HFFc6 (cell line): ENCODE data around the gene CMTM8. TPM values are rescaled to one million over a fixed set of nuclear protein-coding genes. Genes with fewer than 3 reads are reported as not detected.
"Not testable (repeated sequence)": the region's sequence is repeated elsewhere in the genome, so short reads cannot be mapped to it uniquely, and the experiment has no call there.

Experiments used
- DNase-seq: peaks from one replicate; pipeline ENCODE4 v3.0.0-alpha.2; 2018
- H3K27ac Mint-ChIP-seq: 2 replicates; pipeline ENCODE4 v1.8.0; 2020; ENCODE audit warnings: mild to moderate bottlenecking, mixed read lengths
- H3K27me3 Mint-ChIP-seq: 2 replicates; pipeline ENCODE4 v1.8.0; 2021; ENCODE audit warnings: mild to moderate bottlenecking, moderate library complexity, mixed read lengths; ENCODE audit not compliant: insufficient read depth
- H3K36me3 Mint-ChIP-seq: 2 replicates; pipeline ENCODE4 v1.8.0; 2021; ENCODE audit warnings: low read depth, mixed read lengths
- H3K4me1 Mint-ChIP-seq: 2 replicates; pipeline ENCODE4 v1.8.0; 2020; ENCODE audit warnings: low read depth, mixed read lengths
- H3K4me3 Mint-ChIP-seq: 2 replicates; pipeline ENCODE4 v1.8.0; 2020; ENCODE audit warnings: mild to moderate bottlenecking, moderate library complexity, mixed read lengths
- H3K9me3 Mint-ChIP-seq: 2 replicates; pipeline ENCODE4 v1.8.0; 2020; ENCODE audit warnings: mild to moderate bottlenecking, mixed read lengths
- total RNA-seq, 6 experiments: library from RNA; stranded (reverse); fragmentation: NEBNext Ultra II Directional; extraction: Animal tissue kit (Norgen Biotek cat#: 25700); gene quantifications; 2 replicates in 1 of 6; 3 replicates in 5 of 6; pipeline ENCODE4 v1.2.3, GENCODE V29; 2021
- TF ChIP-seq, protein P1 (sequence below): fragments of 200-600 bp; sonication (generic); IDR thresholded peaks from 2 replicates; pipeline ENCODE4 v1.5.0; 2021; ENCODE audit warnings: antibody characterized with exemption, mild to moderate bottlenecking

CMTM8 gene
- total RNA-seq, 6 experiments from 2014 or later, result not detected

DNA sequence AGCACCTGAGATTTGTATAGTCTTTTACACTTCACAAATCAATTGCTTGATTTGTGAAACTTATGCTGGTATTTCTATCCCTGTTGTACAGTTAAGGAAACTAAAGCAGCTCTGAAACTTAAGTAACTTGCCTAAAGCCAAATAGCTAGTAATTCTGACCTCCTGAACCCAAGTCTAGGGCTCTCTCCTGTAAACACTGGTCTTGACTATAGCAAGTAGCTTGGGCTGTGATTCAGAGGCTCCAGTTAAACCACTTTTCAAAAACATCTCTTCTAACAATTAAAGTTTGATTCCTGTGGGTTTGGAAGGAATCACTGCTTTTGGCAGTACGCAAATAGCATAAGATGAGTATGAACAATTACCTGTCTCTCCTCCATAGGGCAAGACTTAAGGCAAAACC lies 18.5 kb upstream of the CMTM8 start:
- H3K27me3 Mint-ChIP-seq, result peaks cover 25% of the 10 kb centered on the region
- TF ChIP-seq, protein P1, sequence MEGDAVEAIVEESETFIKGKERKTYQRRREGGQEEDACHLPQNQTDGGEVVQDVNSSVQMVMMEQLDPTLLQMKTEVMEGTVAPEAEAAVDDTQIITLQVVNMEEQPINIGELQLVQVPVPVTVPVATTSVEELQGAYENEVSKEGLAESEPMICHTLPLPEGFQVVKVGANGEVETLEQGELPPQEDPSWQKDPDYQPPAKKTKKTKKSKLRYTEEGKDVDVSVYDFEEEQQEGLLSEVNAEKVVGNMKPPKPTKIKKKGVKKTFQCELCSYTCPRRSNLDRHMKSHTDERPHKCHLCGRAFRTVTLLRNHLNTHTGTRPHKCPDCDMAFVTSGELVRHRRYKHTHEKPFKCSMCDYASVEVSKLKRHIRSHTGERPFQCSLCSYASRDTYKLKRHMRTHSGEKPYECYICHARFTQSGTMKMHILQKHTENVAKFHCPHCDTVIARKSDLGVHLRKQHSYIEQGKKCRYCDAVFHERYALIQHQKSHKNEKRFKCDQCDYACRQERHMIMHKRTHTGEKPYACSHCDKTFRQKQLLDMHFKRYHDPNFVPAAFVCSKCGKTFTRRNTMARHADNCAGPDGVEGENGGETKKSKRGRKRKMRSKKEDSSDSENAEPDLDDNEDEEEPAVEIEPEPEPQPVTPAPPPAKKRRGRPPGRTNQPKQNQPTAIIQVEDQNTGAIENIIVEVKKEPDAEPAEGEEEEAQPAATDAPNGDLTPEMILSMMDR, result no peak
- no peak overlapping the region for H3K27ac Mint-ChIP-seq
- no peaks in the 10 kb centered on the region for H3K4me1 Mint-ChIP-seq
- H3K4me3 Mint-ChIP-seq, result no peak overlapping the region
- no peaks in the 10 kb centered on the region for H3K36me3 Mint-ChIP-seq
- peak; percentile 54 for DNase-seq
- peaks cover 8% of the 10 kb centered on the region for H3K9me3 Mint-ChIP-seq

DNA sequence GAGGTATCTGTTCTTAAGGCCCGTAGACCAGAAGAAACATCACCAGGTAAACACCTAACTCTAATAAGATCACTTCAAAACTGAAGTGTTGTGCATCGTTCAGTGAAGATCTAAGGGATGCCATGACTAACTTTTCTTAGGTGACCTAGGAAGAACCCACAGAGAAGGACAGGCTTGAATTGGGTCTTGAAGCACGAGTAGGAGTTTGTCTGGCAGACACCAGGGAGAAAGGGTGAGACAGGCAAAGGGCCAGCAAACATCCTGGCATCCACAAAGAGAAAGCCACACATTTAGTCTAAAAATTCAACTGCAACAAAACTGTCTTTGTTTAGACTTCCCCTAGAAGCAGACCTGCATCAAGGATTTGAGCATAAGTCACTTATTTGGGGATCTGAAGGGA lies 15.5 kb upstream of the CMTM8 start:
- H3K27ac Mint-ChIP-seq, result no peak overlapping the region

DNA sequence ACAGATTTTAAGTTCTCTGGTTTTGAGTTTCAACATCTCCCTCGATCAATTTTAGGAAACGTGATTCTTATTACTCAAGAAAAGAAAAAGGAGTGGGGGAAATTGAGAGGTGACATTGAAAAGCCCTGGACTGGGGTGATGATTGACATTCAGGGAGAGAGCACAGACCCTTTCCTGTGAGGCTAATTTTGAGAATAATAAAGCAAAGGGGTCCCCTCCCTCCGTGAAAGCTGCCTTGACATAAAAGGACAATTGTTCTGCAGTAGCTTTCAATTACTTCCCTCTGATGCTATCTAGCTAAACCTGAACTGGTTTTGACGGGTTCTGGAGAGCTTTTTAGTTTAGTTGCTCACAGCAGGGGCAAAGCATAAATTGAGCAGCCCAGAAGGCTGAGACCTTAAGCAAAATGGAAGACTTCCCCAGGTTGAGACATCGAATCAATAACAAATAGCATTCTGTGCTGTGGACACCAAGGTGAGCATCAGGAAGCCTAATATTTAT lies 14.4 kb upstream of the CMTM8 start:
- DNase-seq, result no peak
- Mint-ChIP-seq H3K4me1 (peaks cover 18% of the 10 kb centered on the region), H3K27me3 (peaks cover 22% of the 10 kb centered on the region), H3K4me3 (no peak overlapping the region), H3K27ac (no peak overlapping the region), H3K9me3 (peaks cover 8% of the 10 kb centered on the region), H3K36me3 (no peaks in the 10 kb centered on the region)
- TF ChIP-seq, protein P1, result no peak

More for the DNA sequence above, 15.5 kb upstream of the CMTM8 start:
- Mint-ChIP-seq H3K9me3 (peaks cover 8% of the 10 kb centered on the region), H3K4me1 (peaks cover 18% of the 10 kb centered on the region), H3K27me3 (peaks cover 18% of the 10 kb centered on the region), H3K36me3 (no peaks in the 10 kb centered on the region), H3K4me3 (no peak overlapping the region)
- no peak for DNase-seq
- TF ChIP-seq, protein P1, result no peak

- H3K27ac Mint-ChIP-seq, result no peak overlapping the region
- H3K4me1 Mint-ChIP-seq, result peaks cover 18% of the 10 kb centered on the region
- TF ChIP-seq, protein P1, result no peak
- no peak overlapping the region for H3K4me3 Mint-ChIP-seq
- no peaks in the 10 kb centered on the region for H3K36me3 Mint-ChIP-seq
- peaks cover 20% of the 10 kb centered on the region for H3K27me3 Mint-ChIP-seq
- DNase-seq, result peak; percentile 49
- H3K9me3 Mint-ChIP-seq, result no peaks in the 10 kb centered on the region
Observed at GRCh38 chr3:32226875-32227500, 11.5 kb upstream of the CMTM8 start.

- not testable (repeated sequence) for H3K27ac Mint-ChIP-seq, DNase-seq, H3K36me3 Mint-ChIP-seq, H3K4me3 Mint-ChIP-seq, H3K9me3 Mint-ChIP-seq
- Mint-ChIP-seq H3K27me3 (peaks cover 14% of the 10 kb centered on the region), H3K4me1 (peaks cover 18% of the 10 kb centered on the region)
Observed at GRCh38 chr3:32228743-32229142, 9.7 kb upstream of the CMTM8 start.

GRCh38 chr3:32229565-32229964 lies 8.9 kb upstream of the CMTM8 start:
- DNase-seq, result no peak
- Mint-ChIP-seq H3K27ac (no peak overlapping the region), H3K36me3 (no peaks in the 10 kb centered on the region), H3K9me3 (no peaks in the 10 kb centered on the region), H3K4me1 (peaks cover 18% of the 10 kb centered on the region), H3K4me3 (no peak overlapping the region), H3K27me3 (peaks cover 13% of the 10 kb centered on the region)
- TF ChIP-seq, protein P1, result no peak
